Raji (cell line): Measurements from ENCODE around the gene TMEM167A.

Source experiments
- POLR2A ChIP-seq: IDR thresholded peaks from 2 replicates; pipeline ENCODE4 v1.6.1; 2011; ENCODE audit warnings: low read depth, low read length, control low read depth; ENCODE audit not compliant: insufficient read depth

The TMEM167A gene

GRCh38 chr5:83025690-83026478 is 51.3 kb downstream of the TMEM167A start:
- TF ChIP-seq POLR2A, result no peak

- no peak for TF ChIP-seq POLR2A
These were observed 54.9 kb downstream of the TMEM167A start for GRCh38 chr5:83022334-83022733.

- TF ChIP-seq POLR2A, result no peak
These were observed 61.5 kb downstream of the TMEM167A start for GRCh38 chr5:83015676-83016075.

GRCh38 chr5:83011985-83012384 is 65.2 kb downstream of the TMEM167A start:
- TF ChIP-seq POLR2A, result no peak

- no peak for TF ChIP-seq POLR2A
These were observed 67.8 kb downstream of the TMEM167A start for GRCh38 chr5:83009408-83009807.

GRCh38 chr5:83007755-83008154 is 69.4 kb downstream of the TMEM167A start:
- no peak for TF ChIP-seq POLR2A

GRCh38 chr5:83006683-83007283 is 70.4 kb downstream of the TMEM167A start:
- TF ChIP-seq POLR2A, result no peak

- TF ChIP-seq POLR2A, result no peak
These were observed 73.4 kb downstream of the TMEM167A start for GRCh38 chr5:83003791-83004190.
